ENCODE results near the gene SBF2.

Gene SBF2

DNA sequence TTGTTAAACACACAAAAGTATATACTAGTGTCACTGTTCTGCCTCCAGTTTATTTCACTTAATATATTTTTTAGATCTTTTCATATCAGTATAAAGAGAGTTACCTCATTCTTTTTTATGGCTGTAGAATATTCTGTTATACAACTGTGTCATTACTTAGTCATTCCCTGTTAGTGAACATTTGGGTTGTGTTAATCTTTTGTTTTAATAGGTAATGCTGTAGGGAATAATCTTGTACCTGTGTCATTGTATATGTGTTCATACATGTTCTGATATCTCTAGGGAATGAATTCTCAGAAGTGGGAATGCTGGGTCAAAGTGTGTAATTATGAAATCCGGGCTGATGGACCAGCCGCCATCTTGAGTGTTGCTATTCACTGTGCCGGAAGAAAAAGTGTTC, 558.8 kb downstream of the SBF2 start:
- TF ChIP-seq, protein P1, sequence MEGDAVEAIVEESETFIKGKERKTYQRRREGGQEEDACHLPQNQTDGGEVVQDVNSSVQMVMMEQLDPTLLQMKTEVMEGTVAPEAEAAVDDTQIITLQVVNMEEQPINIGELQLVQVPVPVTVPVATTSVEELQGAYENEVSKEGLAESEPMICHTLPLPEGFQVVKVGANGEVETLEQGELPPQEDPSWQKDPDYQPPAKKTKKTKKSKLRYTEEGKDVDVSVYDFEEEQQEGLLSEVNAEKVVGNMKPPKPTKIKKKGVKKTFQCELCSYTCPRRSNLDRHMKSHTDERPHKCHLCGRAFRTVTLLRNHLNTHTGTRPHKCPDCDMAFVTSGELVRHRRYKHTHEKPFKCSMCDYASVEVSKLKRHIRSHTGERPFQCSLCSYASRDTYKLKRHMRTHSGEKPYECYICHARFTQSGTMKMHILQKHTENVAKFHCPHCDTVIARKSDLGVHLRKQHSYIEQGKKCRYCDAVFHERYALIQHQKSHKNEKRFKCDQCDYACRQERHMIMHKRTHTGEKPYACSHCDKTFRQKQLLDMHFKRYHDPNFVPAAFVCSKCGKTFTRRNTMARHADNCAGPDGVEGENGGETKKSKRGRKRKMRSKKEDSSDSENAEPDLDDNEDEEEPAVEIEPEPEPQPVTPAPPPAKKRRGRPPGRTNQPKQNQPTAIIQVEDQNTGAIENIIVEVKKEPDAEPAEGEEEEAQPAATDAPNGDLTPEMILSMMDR (conservative IDR thresholded peaks at IDR 0.05; ENCODE audit: low read depth, low read length): no peak
- H3K4me3 ChIP-seq (ENCODE audit: low read length): no peak overlapping the region
- no peak for DNase-seq (ENCODE audit: low read depth)

DNA sequence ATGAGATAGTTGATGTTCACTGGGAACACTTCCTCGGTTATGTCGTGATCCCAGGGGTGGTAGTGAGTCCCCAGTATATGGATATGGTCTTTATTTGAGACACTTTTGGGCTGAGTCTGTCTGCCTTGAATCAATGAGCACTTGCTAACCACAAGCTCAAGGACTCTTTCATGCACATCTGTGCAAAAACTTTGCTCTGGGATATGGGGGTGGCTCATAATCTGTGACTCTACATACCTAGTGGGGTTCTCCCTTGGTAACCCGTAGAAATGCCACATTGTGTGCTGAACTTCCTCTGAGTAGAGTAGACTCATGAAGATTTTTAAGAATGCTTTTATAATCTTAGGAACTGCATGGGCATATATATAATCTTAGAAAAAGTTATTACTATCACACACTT, 560.8 kb downstream of the SBF2 start:
- H3K4me3 ChIP-seq (ENCODE audit: low read length): no peak overlapping the region
- TF ChIP-seq, protein P1 (conservative IDR thresholded peaks at IDR 0.05; ENCODE audit: low read depth, low read length): no peak

DNA sequence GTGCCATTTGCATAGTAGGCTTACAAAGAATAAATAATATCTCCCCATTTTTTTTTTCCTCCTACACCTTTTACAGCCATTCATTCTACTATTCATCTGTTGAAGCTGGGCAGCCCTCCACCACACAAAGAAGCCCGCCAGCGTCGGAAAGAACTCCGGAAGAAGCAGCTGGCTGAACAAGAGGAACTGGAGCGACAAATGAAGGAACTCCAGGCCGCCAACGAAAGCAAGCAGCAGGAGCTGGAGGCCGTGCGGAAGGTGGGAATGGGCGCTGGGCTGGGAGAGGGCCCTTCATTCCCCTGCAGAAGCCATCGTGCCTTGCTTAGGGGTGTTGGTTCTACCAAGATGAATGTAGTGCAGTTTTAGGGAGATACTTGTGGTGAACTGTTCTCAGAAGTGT, 561.6 kb downstream of the SBF2 start:
- no peak overlapping the region for H3K4me3 ChIP-seq (ENCODE audit: low read length)
- TF ChIP-seq, protein P1 (conservative IDR thresholded peaks at IDR 0.05; ENCODE audit: low read depth, low read length): no peak
- DNase-seq (ENCODE audit: low read depth): no peak

More for the DNA sequence above, 560.8 kb downstream of the SBF2 start:
- no peak for DNase-seq (ENCODE audit: low read depth)

GRCh38 chr11:9731256-9731655, 562.8 kb downstream of the SBF2 start:
- H3K4me3 ChIP-seq (ENCODE audit: low read length): no peak overlapping the region
- TF ChIP-seq, protein P1 (conservative IDR thresholded peaks at IDR 0.05; ENCODE audit: low read depth, low read length): no peak
- no peak for DNase-seq (ENCODE audit: low read depth)
